ENCODE data around the gene ACACA. TPM values are rescaled to one million over a fixed set of nuclear protein-coding genes. Genes with fewer than 3 reads are reported as not detected.

ACACA gene
- total and polyA plus RNA-seq, 9 of the 15 experiments (the other 6 are each of a cell fraction or from before 2014, with no cell fraction given): 35.9 to 135 (median 88.4) TPM

- BruUV-seq (replicated peaks): no TSS peak
Observed at GRCh38 chr17:37400505-37400904, 6.1 kb downstream of the ACACA start.

GRCh38 chr17:37399265-37399803 lies 7.3 kb downstream of the ACACA start:
- Histone ChIP-seq H3K27ac (ENCODE audit: extremely low read depth, low read depth, low read length) (no peak overlapping the region), H3K36me3 (ENCODE audit: control insufficient read depth, insufficient read depth, low read length) (no peaks in the 10 kb centered on the region), H3K9ac (ENCODE audit: insufficient read depth in 1 of 2, low read depth in 2 of 2, low read length in 2 of 2) (no peak overlapping the region), H4K20me1 (replicated peaks; ENCODE audit: control insufficient read depth, insufficient read depth, low read length) (no peaks in the 10 kb centered on the region), H3K79me2 (ENCODE audit: control insufficient read depth, insufficient read depth, low read length) (no peaks in the 10 kb centered on the region; the same call in 2 of the 3 replicates), H2AFZ (ENCODE audit: low read depth, low read length) (no peak overlapping the region), H3K9me1 (ENCODE audit: control insufficient read depth, insufficient read depth, low read length) (no peaks in the 10 kb centered on the region), H3K4me3 (no peak overlapping the region), H3K4me2 (ENCODE audit: insufficient read depth, low read length) (no peak overlapping the region), H3K27me3 (ENCODE audit: control insufficient read depth in 2 of 2, insufficient read depth in 2 of 2, low read length in 2 of 2) (no peaks in the 10 kb centered on the region), H3K9me3 (replicated peaks; ENCODE audit: control insufficient read depth, insufficient read depth, low read depth, low read length) (no peaks in the 10 kb centered on the region), H3K4me1 (replicated peaks in 1 of 2; ENCODE audit: control insufficient read depth in 2 of 2, insufficient read depth in 2 of 2, low read length in 2 of 2) (no peaks in the 10 kb centered on the region)
- TF ChIP-seq HLTF (IDR thresholded peaks at IDR 0.05) (no peak), ZNF830 (CRISPR knock-in tag; IDR thresholded peaks at IDR 0.05) (no peak), MXI1 (IDR thresholded peaks at IDR 0.05; ENCODE audit: low read depth, low read length) (no peak), TCFL5 (CRISPR knock-in tag; conservative IDR thresholded peaks at IDR 0.05) (no peak), TCF7L2 (IDR thresholded peaks at IDR 0.05; ENCODE audit: low read depth, low read length) (no peak)
- ChIA-PET POLR2A (no interaction called here), CTCF (ENCODE audit: low intra/inter-chr PET ratio) (no interaction called here)
- DNase-seq (ENCODE audit: extremely low read depth in 1 of 4, low spot score in 3 of 4): no peak
- FAIRE-seq: no peak
- in situ Hi-C loops (cut with MboI) (no loop called here), intact Hi-C loops (cut with micrococcal nuclease) (no loop called here)
- no TSS peak for BruUV-seq (replicated peaks)
- ATAC-seq: no peak
- 63% methylated on average over 5 of the region's 5 CpGs for WGBS (ENCODE audit: insufficient coverage, low coverage, missing lambda C conversion rate)

More at GRCh38 chr17:37400505-37400904, 6.1 kb downstream of the ACACA start:
- TF ChIP-seq POLR2A (conservative IDR thresholded peaks at IDR 0.05) (peak; percentile 75), SUPT5H (IDR thresholded peaks at IDR 0.05) (peak; percentile 63), ATF1 (CRISPR knock-in tag; IDR thresholded peaks at IDR 0.05) (no peak), ATF1 (tag; IDR thresholded peaks at IDR 0.05) (no peak), ZC3H8 (IDR thresholded peaks at IDR 0.05) (peak; percentile 51; the same call in 1 of the 2 replicates), ADNP (tag; IDR thresholded peaks at IDR 0.05) (no peak), PML (IDR thresholded peaks at IDR 0.05; ENCODE audit: low read length) (peak; percentile 80), POLR2AphosphoS5 (IDR thresholded peaks at IDR 0.05; ENCODE audit: control insufficient read depth, insufficient read depth, low read depth, low read length) (peak; percentile 45; the same call in 1 of the 2 replicates)
- DNase-seq (ENCODE audit: extremely low read depth in 1 of 4, low spot score in 3 of 4) (no peak), FAIRE-seq (no peak), ATAC-seq (no peak)
- H3K9me3 ChIP-seq (replicated peaks; ENCODE audit: control insufficient read depth, insufficient read depth, low read depth, low read length): no peaks in the 10 kb centered on the region
- peaks cover 8% of the 10 kb centered on the region for H3K79me2 ChIP-seq (ENCODE audit: control insufficient read depth, insufficient read depth, low read length)
- H2AFZ ChIP-seq (ENCODE audit: low read depth, low read length): no peak overlapping the region
- no peak overlapping the region for H3K4me2 ChIP-seq (ENCODE audit: insufficient read depth, low read length)
- no peak overlapping the region for H3K4me3 ChIP-seq
- POLR2A ChIA-PET: no interaction called here
- H3K9me1 ChIP-seq (ENCODE audit: control insufficient read depth, insufficient read depth, low read length): no peaks in the 10 kb centered on the region
- intact Hi-C loops (cut with micrococcal nuclease) (no loop called here), in situ Hi-C loops (cut with MboI) (no loop called here)
- H3K27me3 ChIP-seq (ENCODE audit: control insufficient read depth in 2 of 2, insufficient read depth in 2 of 2, low read length in 2 of 2): no peaks in the 10 kb centered on the region
- H4K20me1 ChIP-seq (replicated peaks; ENCODE audit: control insufficient read depth, insufficient read depth, low read length): no peaks in the 10 kb centered on the region
- CTCF ChIA-PET (ENCODE audit: low intra/inter-chr PET ratio): no interaction called here
- no peak overlapping the region for H3K9ac ChIP-seq (ENCODE audit: insufficient read depth in 1 of 2, low read depth in 2 of 2, low read length in 2 of 2)
- peaks cover 0 to 5% of the 10 kb centered on the region in 2 experiments; a peak in 1 of 5 replicates for H3K4me1 ChIP-seq (replicated peaks in 1 of 2; ENCODE audit: control insufficient read depth in 2 of 2, insufficient read depth in 2 of 2, low read length in 2 of 2)
- no peaks in the 10 kb centered on the region for H3K36me3 ChIP-seq (ENCODE audit: control insufficient read depth, insufficient read depth, low read length)
- no peak overlapping the region for H3K27ac ChIP-seq (ENCODE audit: extremely low read depth, low read depth, low read length)

All from K562 (cell line).